ENCODE results near the gene NFKBIB.
"Not testable (repeated sequence)": the region's sequence is repeated elsewhere in the genome, so short reads cannot be mapped to it uniquely, and the experiment has no call there.

The NFKBIB gene, protein sequence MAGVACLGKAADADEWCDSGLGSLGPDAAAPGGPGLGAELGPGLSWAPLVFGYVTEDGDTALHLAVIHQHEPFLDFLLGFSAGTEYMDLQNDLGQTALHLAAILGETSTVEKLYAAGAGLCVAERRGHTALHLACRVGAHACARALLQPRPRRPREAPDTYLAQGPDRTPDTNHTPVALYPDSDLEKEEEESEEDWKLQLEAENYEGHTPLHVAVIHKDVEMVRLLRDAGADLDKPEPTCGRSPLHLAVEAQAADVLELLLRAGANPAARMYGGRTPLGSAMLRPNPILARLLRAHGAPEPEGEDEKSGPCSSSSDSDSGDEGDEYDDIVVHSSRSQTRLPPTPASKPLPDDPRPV

GRCh38 chr19:38899447-38900201 lies at the start of gene NFKBIB, which contains the start of gene SIRT2:
Gene NFKBIB (plus strand): TSS chr19:38899969. CDS start chr19:38900033, 64 bp downstream.
Gene SIRT2 (minus strand): TSS chr19:38899618. CDS start chr19:38899521, 97 bp downstream.
- DNase-seq, result peak; percentile 100

DNA sequence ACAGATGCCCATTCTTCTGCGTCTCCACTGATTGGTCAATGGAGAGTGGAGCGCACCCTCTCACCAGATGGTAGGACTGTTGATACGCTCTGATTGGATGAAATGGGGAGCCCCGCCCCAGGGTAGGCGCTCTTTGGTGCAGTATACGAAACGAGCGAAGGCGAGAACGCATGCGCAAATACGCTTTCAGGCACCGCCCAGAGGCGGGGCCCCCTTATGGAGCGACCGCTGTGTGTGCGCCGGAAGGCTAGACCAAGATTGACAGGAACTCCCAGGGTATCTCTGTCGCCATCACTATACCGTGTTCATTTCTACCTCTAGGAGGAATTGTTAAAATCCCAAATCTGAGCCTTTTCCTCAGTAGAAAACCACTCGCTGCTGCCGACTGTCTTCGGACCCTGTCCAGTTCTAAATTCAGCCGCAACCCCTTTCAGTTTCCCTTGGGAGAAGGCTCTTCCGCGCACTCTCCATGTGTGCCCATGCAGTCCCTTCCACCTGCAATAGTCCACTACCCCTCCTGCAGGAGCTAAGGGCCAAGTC lies 49.3 kb upstream of the NFKBIB start:
- DNase-seq, result peak; percentile 29

GRCh38 chr19:38850976-38851621 lies 48.7 kb upstream of the NFKBIB start:
- peak; percentile 27 for DNase-seq

- DNase-seq, result peak; percentile 88
These were observed 48.0 kb upstream of the NFKBIB start for GRCh38 chr19:38851622-38852230.

DNA sequence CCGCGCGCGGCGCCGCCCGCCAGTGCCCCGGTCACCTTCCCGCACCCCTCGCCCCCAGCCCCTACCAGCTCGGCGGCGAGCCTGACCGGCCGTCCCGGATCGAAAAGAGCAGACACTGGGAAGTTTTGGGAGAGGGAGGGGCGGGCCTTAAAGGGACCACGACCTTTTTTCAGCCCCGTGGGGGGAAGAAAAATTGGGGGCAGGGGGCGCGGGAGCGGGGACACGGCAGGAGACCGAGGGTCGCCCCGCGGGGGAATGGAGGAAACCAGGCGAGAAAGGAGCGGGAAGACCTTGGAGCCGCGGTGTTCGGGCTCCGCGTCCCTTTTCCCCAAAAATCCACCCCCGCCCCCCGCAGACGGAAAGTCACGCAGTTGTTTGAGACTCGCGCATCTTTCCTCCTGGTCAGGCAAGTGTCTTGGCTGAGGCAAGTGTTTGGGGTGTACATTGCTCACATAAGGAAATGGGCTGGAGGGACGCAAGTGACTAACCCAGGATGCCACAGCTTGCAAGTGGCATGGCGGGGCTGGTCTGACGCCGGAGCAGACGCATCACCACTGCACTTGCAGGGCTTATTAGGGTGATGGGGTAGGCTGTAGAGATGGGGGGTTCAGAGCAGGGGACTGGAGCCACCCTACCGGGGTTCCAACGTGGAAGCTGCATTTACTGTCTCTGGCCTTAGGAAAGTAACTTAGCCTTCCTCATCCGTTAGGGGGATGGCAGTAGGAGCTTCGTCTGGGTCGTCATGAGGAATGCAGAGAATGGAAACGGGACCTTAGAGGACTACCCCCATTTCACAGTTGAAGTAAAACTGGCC lies 47.3 kb upstream of the NFKBIB start:
- peak; percentile 64 for DNase-seq

- no peak for DNase-seq
These were observed 46.6 kb upstream of the NFKBIB start for GRCh38 chr19:38853214-38853613.

GRCh38 chr19:38854961-38855360 lies 44.8 kb upstream of the NFKBIB start:
- not testable (repeated sequence) for DNase-seq

DNA sequence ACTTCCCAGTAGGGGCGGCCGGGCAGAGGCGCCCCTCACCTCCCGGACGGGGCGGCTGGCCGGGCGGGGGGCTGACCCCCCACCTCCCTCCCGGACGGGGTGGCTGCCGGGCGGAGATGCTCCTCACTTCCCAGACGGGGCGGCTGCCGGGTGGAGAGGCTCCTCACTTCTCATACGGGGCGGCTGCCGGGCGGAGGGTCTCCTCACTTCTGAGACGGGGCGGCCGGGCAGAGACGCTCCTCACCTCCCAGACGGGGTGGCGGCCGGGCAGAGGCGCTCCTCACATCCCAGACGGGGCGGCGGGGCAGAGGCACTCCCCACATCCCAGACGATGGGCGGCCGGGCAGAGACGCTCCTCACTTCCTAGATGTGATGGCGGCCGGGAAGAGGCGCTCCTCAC lies 44.0 kb upstream of the NFKBIB start:
- DNase-seq, result not testable (repeated sequence)

- DNase-seq, result no peak
These were observed 43.0 kb upstream of the NFKBIB start for GRCh38 chr19:38856813-38857212.

DNA sequence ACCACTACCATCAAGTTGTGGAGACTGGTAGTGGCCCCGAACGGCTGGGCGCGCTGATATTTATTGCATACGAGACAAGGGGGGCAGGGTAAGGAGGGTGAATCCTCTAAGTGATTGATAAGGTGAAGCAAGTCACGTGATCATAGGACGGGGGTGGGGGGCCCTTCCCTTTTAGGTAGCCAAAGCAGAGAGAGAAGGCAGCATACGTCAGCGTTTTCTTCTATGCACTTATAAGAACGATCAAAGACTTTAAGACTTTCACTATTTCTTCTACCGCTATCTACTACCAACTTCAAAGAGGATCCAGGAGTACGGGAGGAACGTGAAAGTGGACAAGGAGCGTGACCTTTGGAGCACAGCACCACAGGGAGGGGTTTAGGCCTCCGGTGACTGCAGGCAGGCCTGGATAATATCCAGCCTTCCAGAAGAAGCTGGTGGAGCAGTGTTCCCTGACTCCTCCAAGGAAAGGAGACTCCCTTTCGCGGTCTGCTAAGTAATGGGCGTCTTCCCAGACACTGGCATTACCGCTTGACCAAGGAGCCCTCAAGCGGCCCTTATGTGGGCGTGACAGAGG lies 40.1 kb upstream of the NFKBIB start:
- DNase-seq, result not testable (repeated sequence)

DNA sequence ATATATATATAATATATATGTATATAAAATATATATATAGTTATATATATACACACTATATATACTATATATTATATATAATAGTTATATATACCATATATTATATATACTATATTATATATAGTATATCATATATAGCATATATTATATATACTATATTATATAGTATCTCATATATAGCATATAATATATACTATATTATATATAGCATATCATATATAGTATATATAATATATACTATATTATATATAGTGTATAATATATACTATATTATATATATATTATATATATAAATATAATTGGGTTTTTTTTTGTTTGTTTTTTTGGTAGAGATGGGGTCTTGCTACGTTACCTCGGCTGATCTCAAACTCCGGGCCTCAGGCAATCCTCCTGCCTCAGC lies 38.4 kb upstream of the NFKBIB start:
- no peak for DNase-seq

GRCh38 chr19:38862321-38863059 lies 37.3 kb upstream of the NFKBIB start:
- no peak for DNase-seq

DNA sequence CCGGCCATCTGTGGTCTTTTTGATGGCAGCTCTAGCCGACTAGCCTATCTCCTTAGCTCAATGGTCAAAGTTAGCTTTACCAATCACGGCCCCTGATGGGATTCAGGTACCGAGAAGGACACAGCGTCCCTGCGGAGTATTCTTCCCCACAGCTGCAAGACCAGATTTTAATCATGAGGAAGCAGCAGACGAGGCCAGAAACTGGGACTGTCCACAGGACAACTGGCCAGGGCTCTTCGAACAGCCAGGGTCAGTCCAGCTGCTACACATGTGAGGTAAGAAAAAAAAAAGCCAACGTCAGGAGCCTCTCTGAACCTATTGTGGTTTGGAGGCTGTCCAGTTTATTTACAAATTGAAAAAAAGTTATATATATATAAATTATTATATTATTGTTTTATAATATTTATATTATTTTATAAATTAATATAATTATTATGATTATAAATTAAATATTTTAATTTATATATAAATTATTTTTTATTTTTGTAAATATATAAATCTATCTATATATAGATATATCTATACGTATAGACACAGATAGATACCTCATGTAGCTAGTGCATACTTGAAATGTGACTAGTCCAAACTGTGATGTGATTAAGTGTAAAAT lies 32.5 kb upstream of the NFKBIB start:
- DNase-seq, result no peak

- no peak for DNase-seq
These were observed 31.2 kb upstream of the NFKBIB start for GRCh38 chr19:38868551-38868950.

GRCh38 chr19:38869160-38869835 lies 30.5 kb upstream of the NFKBIB start:
- peak; percentile 6 for DNase-seq

DNA sequence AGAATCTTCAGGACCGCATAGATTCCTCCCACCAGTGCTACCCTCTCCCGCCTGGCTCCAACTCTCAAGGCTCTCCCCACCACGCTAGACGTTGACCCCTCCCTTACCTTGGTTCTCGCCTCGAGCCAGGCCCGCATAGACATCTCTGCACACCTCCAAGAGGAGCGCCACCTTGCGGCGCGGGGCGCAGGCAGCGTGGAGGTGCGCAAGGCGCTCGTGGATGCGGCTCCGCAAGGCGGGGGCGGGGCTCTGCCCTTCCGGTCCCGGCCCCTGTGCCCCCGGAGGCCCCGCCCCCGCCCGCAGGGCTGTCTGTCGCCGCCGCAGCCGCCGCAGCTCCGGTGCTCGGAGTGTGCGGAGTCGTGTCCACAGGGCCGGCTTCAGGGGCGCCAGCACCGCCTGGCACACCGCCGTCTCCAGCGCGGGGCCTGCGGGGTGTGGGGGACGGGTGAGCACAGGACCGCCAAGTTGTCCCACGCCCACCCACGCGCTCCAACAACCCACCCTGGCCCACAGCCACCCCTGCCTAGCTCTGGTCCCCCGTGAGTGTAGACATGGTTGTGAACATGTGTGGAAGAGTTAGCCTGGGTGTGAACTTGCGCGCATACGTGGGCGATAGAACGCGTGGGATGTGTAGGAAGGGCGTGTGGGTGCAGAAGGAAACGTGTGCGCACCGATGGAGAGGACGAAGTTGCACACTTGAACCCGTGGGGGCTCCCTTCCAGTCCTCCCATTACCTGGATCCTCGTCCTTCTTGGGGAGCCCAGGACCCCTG lies 29.7 kb upstream of the NFKBIB start:
- peak; percentile 90 for DNase-seq

- DNase-seq, result no peak
These were observed 29.2 kb upstream of the NFKBIB start for GRCh38 chr19:38870612-38871011.

GRCh38 chr19:38873400-38873799 lies 26.4 kb upstream of the NFKBIB start:
- DNase-seq, result not testable (repeated sequence)
